Skeletal muscle tissue (tissue), 4 donors: ENCODE data around the gene MBD5. TPM values are rescaled to one million over a fixed set of nuclear protein-coding genes. Genes with fewer than 3 reads are reported as not detected.

Experiments
- H3K27ac ChIP-seq: one replicate; pipeline ENCODE4 v1.7.0; 2013; ENCODE audit warnings: mild to moderate bottlenecking, low read depth, low read length, inconsistent platforms
- H3K27me3 ChIP-seq, 3 donors: one replicate each; pipeline ENCODE4 v1.7.0; 2013; ENCODE audit warnings: low read length in 3 of 3; ENCODE audit not compliant: control insufficient read depth in 3 of 3, insufficient read depth in 3 of 3
- H3K36me3 ChIP-seq, 3 donors: one replicate each; pipeline ENCODE4 v1.7.0; 2013; ENCODE audit warnings: low read length in 3 of 3; ENCODE audit not compliant: control insufficient read depth in 3 of 3, insufficient read depth in 3 of 3
- H3K4me1 ChIP-seq, 3 donors: one replicate each; pipeline ENCODE4 v1.7.0; 2013; ENCODE audit warnings: low read length in 3 of 3, mild to moderate bottlenecking in 3 of 3; ENCODE audit not compliant: control insufficient read depth in 3 of 3, insufficient read depth in 3 of 3
- H3K4me3 ChIP-seq, 3 donors: one replicate each; pipeline ENCODE4 v1.7.0; 2013; ENCODE audit warnings: low read length in 3 of 3
- H3K9ac ChIP-seq, 3 donors: one replicate each; pipeline ENCODE4 v1.7.0; 2013; ENCODE audit warnings: low read length in 3 of 3, mild to moderate bottlenecking in 3 of 3, moderate library complexity in 2 of 3, low read depth in 1 of 3
- H3K9me3 ChIP-seq, 3 donors: one replicate each; pipeline ENCODE4 v1.7.0; 2013; ENCODE audit warnings: low read length in 3 of 3; ENCODE audit not compliant: control insufficient read depth in 3 of 3
- total RNA-seq: library from RNA; depleted of rRNA; stranded (reverse); fragments of >200 nt; gene quantifications from one replicate; pipeline ENCODE4 v1.2.3, GENCODE V29; 2014
- donor health status: Osteomylitis.

MBD5 gene
- total RNA-seq, 1 donor from 2014 or later: 30.8 TPM

- H3K4me3 ChIP-seq: no peak overlapping the region
- H3K27ac ChIP-seq: no peak overlapping the region
- H3K4me1 ChIP-seq: no peaks in the 10 kb centered on the region
- no peaks in the 10 kb centered on the region for H3K27me3 ChIP-seq
- no peak overlapping the region for H3K9ac ChIP-seq
- H3K9me3 ChIP-seq: no peaks in the 10 kb centered on the region
- no peaks in the 10 kb centered on the region for H3K36me3 ChIP-seq
Observed at GRCh38 chr2:148360662-148361061, 339.8 kb downstream of the MBD5 start.

GRCh38 chr2:148362144-148362796 is 341.4 kb downstream of the MBD5 start:
- Histone ChIP-seq H3K9ac (no peak overlapping the region), H3K4me1 (no peaks in the 10 kb centered on the region), H3K27me3 (no peaks in the 10 kb centered on the region), H3K9me3 (no peaks in the 10 kb centered on the region), H3K36me3 (no peaks in the 10 kb centered on the region), H3K27ac (no peak overlapping the region), H3K4me3 (no peak overlapping the region)

- Histone ChIP-seq H3K4me3 (no peak overlapping the region), H3K27me3 (no peaks in the 10 kb centered on the region), H3K4me1 (no peaks in the 10 kb centered on the region), H3K9me3 (no peaks in the 10 kb centered on the region), H3K27ac (no peak overlapping the region), H3K9ac (no peak overlapping the region), H3K36me3 (no peaks in the 10 kb centered on the region)
Observed at GRCh38 chr2:148375214-148375613, 354.3 kb downstream of the MBD5 start.

GRCh38 chr2:148391324-148391723 is 370.4 kb downstream of the MBD5 start:
- H3K9ac ChIP-seq: no peak overlapping the region
- no peak overlapping the region for H3K27ac ChIP-seq

GRCh38 chr2:148402786-148403185 is 381.9 kb downstream of the MBD5 start:
- no peak overlapping the region for H3K9ac ChIP-seq

More at GRCh38 chr2:148391324-148391723, 370.4 kb downstream of the MBD5 start:
- Histone ChIP-seq H3K9me3 (no peaks in the 10 kb centered on the region), H3K36me3 (no peaks in the 10 kb centered on the region), H3K27me3 (no peaks in the 10 kb centered on the region), H3K4me1 (no peaks in the 10 kb centered on the region), H3K4me3 (no peak overlapping the region)

GRCh38 chr2:148410899-148411298 is 390.0 kb downstream of the MBD5 start:
- Histone ChIP-seq H3K36me3 (no peaks in the 10 kb centered on the region), H3K4me3 (no peak overlapping the region), H3K27me3 (no peaks in the 10 kb centered on the region), H3K4me1 (no peaks in the 10 kb centered on the region), H3K27ac (no peak overlapping the region), H3K9me3 (peaks cover 0 to 8% (median 0%) of the 10 kb centered on the region in 3 donors), H3K9ac (no peak overlapping the region)

More at GRCh38 chr2:148402786-148403185, 381.9 kb downstream of the MBD5 start:
- peaks cover 0 to 3% (median 0%) of the 10 kb centered on the region in 3 donors for H3K36me3 ChIP-seq
- no peak overlapping the region for H3K27ac ChIP-seq
- H3K9me3 ChIP-seq: no peaks in the 10 kb centered on the region
- H3K4me1 ChIP-seq: no peaks in the 10 kb centered on the region
- no peak overlapping the region for H3K4me3 ChIP-seq
- H3K27me3 ChIP-seq: no peaks in the 10 kb centered on the region

- Histone ChIP-seq H3K36me3 (no peaks in the 10 kb centered on the region), H3K4me1 (no peaks in the 10 kb centered on the region), H3K9me3 (peaks cover 0 to 8% (median 0%) of the 10 kb centered on the region in 3 donors), H3K27me3 (no peaks in the 10 kb centered on the region), H3K4me3 (no peak overlapping the region), H3K27ac (no peak overlapping the region), H3K9ac (no peak overlapping the region)
Observed at GRCh38 chr2:148416248-148416647, 395.4 kb downstream of the MBD5 start.

GRCh38 chr2:148430101-148430500 is 409.2 kb downstream of the MBD5 start:
- H3K4me1 ChIP-seq: no peaks in the 10 kb centered on the region
- H3K9ac ChIP-seq: no peak overlapping the region
- no peaks in the 10 kb centered on the region for H3K9me3 ChIP-seq
- no peaks in the 10 kb centered on the region for H3K36me3 ChIP-seq
- no peak overlapping the region for H3K27ac ChIP-seq
- H3K27me3 ChIP-seq: no peaks in the 10 kb centered on the region
- no peak overlapping the region for H3K4me3 ChIP-seq

- H3K4me1 ChIP-seq: no peaks in the 10 kb centered on the region
- H3K4me3 ChIP-seq: no peak overlapping the region
- H3K9ac ChIP-seq: no peak overlapping the region
Observed at GRCh38 chr2:148447877-148448276, 427.0 kb downstream of the MBD5 start.

GRCh38 chr2:148450531-148450930 is 429.6 kb downstream of the MBD5 start:
- Histone ChIP-seq H3K9ac (no peak overlapping the region), H3K36me3 (no peaks in the 10 kb centered on the region), H3K27me3 (no peaks in the 10 kb centered on the region), H3K9me3 (no peaks in the 10 kb centered on the region), H3K27ac (no peak overlapping the region), H3K4me3 (no peak overlapping the region), H3K4me1 (no peaks in the 10 kb centered on the region)

More at GRCh38 chr2:148447877-148448276, 427.0 kb downstream of the MBD5 start:
- no peak overlapping the region for H3K27ac ChIP-seq
- no peaks in the 10 kb centered on the region for H3K27me3 ChIP-seq
- no peaks in the 10 kb centered on the region for H3K9me3 ChIP-seq
- no peaks in the 10 kb centered on the region for H3K36me3 ChIP-seq
